IMR-90 (cell line): ENCODE measurements around the gene ASH1L.
"Not testable (repeated sequence)": the region's sequence is repeated elsewhere in the genome, so short reads cannot be mapped to it uniquely, and the experiment has no call there.

Experiments
- CTCF ChIP-seq: conservative IDR thresholded peaks from 2 replicates; pipeline ENCODE4 v1.5.1; 2012; ENCODE audit warnings: mild to moderate bottlenecking, low read depth, low read length, improper control_type of control experiment
- NFE2L2 ChIP-seq: fragments of 150-350 bp; IDR thresholded peaks from 2 replicates; pipeline ENCODE4 v1.6.1; 2016; ENCODE audit warnings: low read depth, mild to moderate bottlenecking, low read length
- POLR2A ChIP-seq: IDR thresholded peaks from 2 replicates; pipeline ENCODE4 v1.6.1; 2012; ENCODE audit warnings: mild to moderate bottlenecking, low read depth, low read length

GRCh38 chr1:155561779-155562580, 623 bp downstream of the ASH1L start:
- TF ChIP-seq CTCF, NFE2L2, POLR2A: not testable (repeated sequence)
